WTC11 (cell line): ENCODE data around the gene ADK. TPM values are rescaled to one million over a fixed set of nuclear protein-coding genes. Genes with fewer than 3 reads are reported as not detected.

Experiments used
- ATAC-seq: fragments of 200-7000 bp; cut with Tn5 transposase; 2 replicates; pipeline ENCODE4 v1.10.0; 2021; ENCODE audit warnings: mild to moderate bottlenecking, moderate library complexity
- CTCF ChIA-PET: fragments of 300-600 bp; sonication (Branson Sonifier 250); formaldehyde crosslinking; loops from one replicate; lab custom pipeline; 2021; ENCODE audit warnings: antibody characterized with exemption; lab: Charles Lee
- POLR2A ChIA-PET: fragments of 350-600 bp; sonication (Branson Sonifier 250); formaldehyde crosslinking; loops from one replicate; lab custom pipeline; 2021; ENCODE audit warnings: antibody characterized with exemption; lab: Charles Lee
- DNase-seq: peaks from one replicate; pipeline ENCODE4 v3.0.0; 2021; ENCODE audit warnings: low spot score
- H3K27ac Mint-ChIP-seq: 2 replicates; pipeline ENCODE4 v1.8.0; 2021; ENCODE audit warnings: mixed read lengths
- H3K27me3 Mint-ChIP-seq: 2 replicates; pipeline ENCODE4 v1.8.0; 2021; ENCODE audit warnings: low read depth, mild to moderate bottlenecking, moderate library complexity, mixed read lengths
- H3K36me3 Mint-ChIP-seq: 2 replicates; pipeline ENCODE4 v1.8.0; 2021; ENCODE audit warnings: mixed read lengths
- H3K4me1 Mint-ChIP-seq: 2 replicates; pipeline ENCODE4 v1.8.0; 2022; ENCODE audit warnings: mixed read lengths
- H3K4me3 Mint-ChIP-seq: 2 replicates; pipeline ENCODE4 v1.8.0; 2021; ENCODE audit warnings: mild to moderate bottlenecking, moderate library complexity, mixed read lengths
- H3K9me3 Mint-ChIP-seq: 2 replicates; pipeline ENCODE4 v1.8.0; 2021; ENCODE audit warnings: mixed read lengths
- ESRRA ChIP-seq: sonication (generic); formaldehyde crosslinking; IDR thresholded peaks from 2 replicates; pipeline ENCODE4 v1.8.1; 2022; ENCODE audit warnings: mild to moderate bottlenecking, missing genetic modification reagents, borderline replicate concordance
- MYBL2 ChIP-seq: sonication (generic); formaldehyde crosslinking; IDR thresholded peaks from 2 replicates; pipeline ENCODE4 v1.8.1; 2023; ENCODE audit warnings: mild to moderate bottlenecking, moderate library complexity, missing genetic modification reagents
- NFE2L1 ChIP-seq: sonication (generic); formaldehyde crosslinking; IDR thresholded peaks from 2 replicates; pipeline ENCODE4 v1.8.1; 2023; ENCODE audit warnings: missing genetic modification reagents
- TCF7 ChIP-seq: sonication (generic); formaldehyde crosslinking; IDR thresholded peaks from 2 replicates; pipeline ENCODE4 v1.8.0; 2022; ENCODE audit warnings: mild to moderate bottlenecking, low read depth, missing genetic modification reagents, moderate library complexity
- TEAD4 ChIP-seq: sonication (generic); formaldehyde crosslinking; IDR thresholded peaks from 2 replicates; pipeline ENCODE4 v1.8.0; 2022; ENCODE audit warnings: mild to moderate bottlenecking, missing genetic modification reagents
- ZNF423 ChIP-seq: fragments of 250-450 bp; sonication (Bioruptor Pico); IDR thresholded peaks from 2 replicates; pipeline ENCODE4 v2.1.2; 2022; ENCODE audit warnings: mild to moderate bottlenecking, moderate library complexity
- total RNA-seq: library from RNA; stranded (reverse); gene quantifications from 3 replicates; pipeline ENCODE4 v1.2.3, GENCODE V29; 2021
- TF ChIP-seq, protein P1 (sequence below): sonication (generic); formaldehyde crosslinking; IDR thresholded peaks from 2 replicates; pipeline ENCODE4 v1.8.0; 2022; ENCODE audit warnings: mild to moderate bottlenecking, missing genetic modification reagents
- TF ChIP-seq, protein P2 (sequence below): sonication (generic); formaldehyde crosslinking; IDR thresholded peaks from 2 replicates; pipeline ENCODE4 v1.8.1; 2023; ENCODE audit warnings: mild to moderate bottlenecking, moderate library complexity, missing genetic modification reagents
- TF ChIP-seq, protein P3 (sequence below): sonication (generic); formaldehyde crosslinking; IDR thresholded peaks from 2 replicates; pipeline ENCODE4 v1.8.0; 2022; ENCODE audit warnings: missing genetic modification reagents
- TF ChIP-seq, protein P4 (sequence below): sonication (generic); formaldehyde crosslinking; IDR thresholded peaks from 2 replicates; pipeline ENCODE4 v1.8.1; 2023; ENCODE audit warnings: mild to moderate bottlenecking, missing genetic modification reagents, moderate library complexity
- TF ChIP-seq, protein P5 (sequence below): fragments of 250-450 bp; sonication (Bioruptor Pico); IDR thresholded peaks from 2 replicates; pipeline ENCODE4 v1.9.0; 2021; ENCODE audit warnings: mild to moderate bottlenecking, borderline replicate concordance
- TF ChIP-seq, protein P6 (sequence below): sonication (generic); formaldehyde crosslinking; IDR thresholded peaks from 2 replicates; pipeline ENCODE4 v1.8.0; 2022; ENCODE audit warnings: mild to moderate bottlenecking, missing genetic modification reagents
- TF ChIP-seq, protein P7 (sequence below): fragments of 250-450 bp; sonication (Bioruptor Pico); IDR thresholded peaks from 2 replicates; pipeline ENCODE4 v2.1.2; 2022; ENCODE audit warnings: mild to moderate bottlenecking, moderate library complexity
- TF ChIP-seq, protein P8 (sequence below): sonication (generic); formaldehyde crosslinking; IDR thresholded peaks from 2 replicates; pipeline ENCODE4 v1.8.0; 2022; ENCODE audit warnings: mild to moderate bottlenecking, missing genetic modification reagents
- TF ChIP-seq, protein P9 (sequence below): fragments of 250-450 bp; sonication (Bioruptor Pico); IDR thresholded peaks from 2 replicates; pipeline ENCODE4 v1.9.0; 2021; ENCODE audit warnings: mild to moderate bottlenecking
- TF ChIP-seq, protein P10 (sequence below): sonication (generic); formaldehyde crosslinking; IDR thresholded peaks from 2 replicates; pipeline ENCODE4 v1.8.1; 2022; ENCODE audit warnings: mild to moderate bottlenecking, missing genetic modification reagents, moderate library complexity, borderline replicate concordance

The ADK gene
- total RNA-seq, 1 experiment from 2014 or later, result 32.7 TPM

DNA sequence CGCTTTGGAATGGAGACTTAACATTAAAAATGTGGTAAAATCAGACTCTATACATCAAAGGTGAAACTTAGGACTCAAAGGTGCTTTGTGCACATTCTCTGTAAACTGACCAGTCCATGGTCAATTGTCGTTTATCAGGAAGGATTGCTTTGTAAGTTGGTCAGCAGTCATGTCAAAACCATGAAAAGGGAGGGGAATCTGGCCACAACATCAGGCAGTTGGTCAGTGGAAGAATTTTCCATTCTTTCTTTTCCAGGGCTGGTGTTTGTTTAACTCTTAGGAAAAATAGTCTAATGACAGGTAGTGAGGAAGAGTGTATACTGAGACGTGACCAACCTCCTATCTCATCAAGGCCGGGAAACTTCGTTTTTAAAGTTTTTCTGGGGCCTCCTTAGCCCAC is 226.5 kb downstream of the ADK start:
- TF ChIP-seq, protein P1, sequence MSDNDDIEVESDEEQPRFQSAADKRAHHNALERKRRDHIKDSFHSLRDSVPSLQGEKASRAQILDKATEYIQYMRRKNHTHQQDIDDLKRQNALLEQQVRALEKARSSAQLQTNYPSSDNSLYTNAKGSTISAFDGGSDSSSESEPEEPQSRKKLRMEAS (CRISPR knock-in tag), result no peak
- TF ChIP-seq, protein P2, sequence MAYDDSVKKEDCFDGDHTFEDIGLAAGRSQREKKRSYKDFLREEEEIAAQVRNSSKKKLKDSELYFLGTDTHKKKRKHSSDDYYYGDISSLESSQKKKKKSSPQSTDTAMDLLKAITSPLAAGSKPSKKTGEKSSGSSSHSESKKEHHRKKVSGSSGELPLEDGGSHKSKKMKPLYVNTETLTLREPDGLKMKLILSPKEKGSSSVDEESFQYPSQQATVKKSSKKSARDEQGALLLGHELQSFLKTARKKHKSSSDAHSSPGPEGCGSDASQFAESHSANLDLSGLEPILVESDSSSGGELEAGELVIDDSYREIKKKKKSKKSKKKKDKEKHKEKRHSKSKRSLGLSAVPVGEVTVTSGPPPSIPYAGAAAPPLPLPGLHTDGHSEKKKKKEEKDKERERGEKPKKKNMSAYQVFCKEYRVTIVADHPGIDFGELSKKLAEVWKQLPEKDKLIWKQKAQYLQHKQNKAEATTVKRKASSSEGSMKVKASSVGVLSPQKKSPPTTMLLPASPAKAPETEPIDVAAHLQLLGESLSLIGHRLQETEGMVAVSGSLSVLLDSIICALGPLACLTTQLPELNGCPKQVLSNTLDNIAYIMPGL (CRISPR knock-in tag), result no peak
- ChIA-PET CTCF (no interaction called here), POLR2A (no interaction called here)
- H3K4me3 Mint-ChIP-seq, result no peak overlapping the region
- DNase-seq (no peak), ATAC-seq (no peak)
- H3K36me3 Mint-ChIP-seq, result no peaks in the 10 kb centered on the region
- peaks cover 3% of the 10 kb centered on the region; the same call in 1 of the 2 replicates for H3K9me3 Mint-ChIP-seq
- H3K27me3 Mint-ChIP-seq, result no peaks in the 10 kb centered on the region
- H3K4me1 Mint-ChIP-seq, result no peaks in the 10 kb centered on the region
- no peak overlapping the region for H3K27ac Mint-ChIP-seq

DNA sequence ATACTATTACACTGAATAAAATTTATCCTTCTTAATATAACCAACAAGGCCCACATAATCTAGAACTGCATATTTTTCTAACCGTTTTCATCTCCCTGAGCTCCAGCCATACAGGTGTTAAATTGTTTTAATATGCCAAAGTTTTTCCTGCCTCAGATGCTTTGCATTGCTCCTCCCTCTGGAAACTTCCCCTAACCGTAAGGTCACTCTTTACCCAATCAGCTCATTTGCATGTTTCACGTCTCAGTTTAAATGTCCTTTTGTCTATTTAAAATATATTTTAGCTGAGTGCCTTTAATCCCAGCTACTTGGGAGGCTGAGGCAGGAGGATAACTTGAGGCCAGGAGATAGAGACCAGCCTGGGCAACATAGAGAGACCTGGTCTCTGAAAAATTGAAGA is 228.5 kb downstream of the ADK start:
- no peak overlapping the region for H3K4me3 Mint-ChIP-seq
- ATAC-seq (no peak), DNase-seq (no peak)
- H3K36me3 Mint-ChIP-seq, result no peaks in the 10 kb centered on the region
- ChIA-PET POLR2A (no interaction called here), CTCF (no interaction called here)
- no peaks in the 10 kb centered on the region for H3K27me3 Mint-ChIP-seq
- peaks cover 3% of the 10 kb centered on the region; the same call in 1 of the 2 replicates for H3K9me3 Mint-ChIP-seq
- H3K27ac Mint-ChIP-seq, result no peak overlapping the region
- H3K4me1 Mint-ChIP-seq, result peaks cover 3% of the 10 kb centered on the region; the same call in 1 of the 2 replicates
- TF ChIP-seq, protein P3, sequence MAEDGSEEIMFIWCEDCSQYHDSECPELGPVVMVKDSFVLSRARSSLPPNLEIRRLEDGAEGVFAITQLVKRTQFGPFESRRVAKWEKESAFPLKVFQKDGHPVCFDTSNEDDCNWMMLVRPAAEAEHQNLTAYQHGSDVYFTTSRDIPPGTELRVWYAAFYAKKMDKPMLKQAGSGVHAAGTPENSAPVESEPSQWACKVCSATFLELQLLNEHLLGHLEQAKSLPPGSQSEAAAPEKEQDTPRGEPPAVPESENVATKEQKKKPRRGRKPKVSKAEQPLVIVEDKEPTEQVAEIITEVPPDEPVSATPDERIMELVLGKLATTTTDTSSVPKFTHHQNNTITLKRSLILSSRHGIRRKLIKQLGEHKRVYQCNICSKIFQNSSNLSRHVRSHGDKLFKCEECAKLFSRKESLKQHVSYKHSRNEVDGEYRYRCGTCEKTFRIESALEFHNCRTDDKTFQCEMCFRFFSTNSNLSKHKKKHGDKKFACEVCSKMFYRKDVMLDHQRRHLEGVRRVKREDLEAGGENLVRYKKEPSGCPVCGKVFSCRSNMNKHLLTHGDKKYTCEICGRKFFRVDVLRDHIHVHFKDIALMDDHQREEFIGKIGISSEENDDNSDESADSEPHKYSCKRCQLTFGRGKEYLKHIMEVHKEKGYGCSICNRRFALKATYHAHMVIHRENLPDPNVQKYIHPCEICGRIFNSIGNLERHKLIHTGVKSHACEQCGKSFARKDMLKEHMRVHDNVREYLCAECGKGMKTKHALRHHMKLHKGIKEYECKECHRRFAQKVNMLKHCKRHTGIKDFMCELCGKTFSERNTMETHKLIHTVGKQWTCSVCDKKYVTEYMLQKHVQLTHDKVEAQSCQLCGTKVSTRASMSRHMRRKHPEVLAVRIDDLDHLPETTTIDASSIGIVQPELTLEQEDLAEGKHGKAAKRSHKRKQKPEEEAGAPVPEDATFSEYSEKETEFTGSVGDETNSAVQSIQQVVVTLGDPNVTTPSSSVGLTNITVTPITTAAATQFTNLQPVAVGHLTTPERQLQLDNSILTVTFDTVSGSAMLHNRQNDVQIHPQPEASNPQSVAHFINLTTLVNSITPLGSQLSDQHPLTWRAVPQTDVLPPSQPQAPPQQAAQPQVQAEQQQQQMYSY (CRISPR knock-in tag), result no peak
- TF ChIP-seq, protein P4, sequence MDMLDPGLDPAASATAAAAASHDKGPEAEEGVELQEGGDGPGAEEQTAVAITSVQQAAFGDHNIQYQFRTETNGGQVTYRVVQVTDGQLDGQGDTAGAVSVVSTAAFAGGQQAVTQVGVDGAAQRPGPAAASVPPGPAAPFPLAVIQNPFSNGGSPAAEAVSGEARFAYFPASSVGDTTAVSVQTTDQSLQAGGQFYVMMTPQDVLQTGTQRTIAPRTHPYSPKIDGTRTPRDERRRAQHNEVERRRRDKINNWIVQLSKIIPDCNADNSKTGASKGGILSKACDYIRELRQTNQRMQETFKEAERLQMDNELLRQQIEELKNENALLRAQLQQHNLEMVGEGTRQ (CRISPR knock-in tag), result no peak
- TF ChIP-seq, protein P5, sequence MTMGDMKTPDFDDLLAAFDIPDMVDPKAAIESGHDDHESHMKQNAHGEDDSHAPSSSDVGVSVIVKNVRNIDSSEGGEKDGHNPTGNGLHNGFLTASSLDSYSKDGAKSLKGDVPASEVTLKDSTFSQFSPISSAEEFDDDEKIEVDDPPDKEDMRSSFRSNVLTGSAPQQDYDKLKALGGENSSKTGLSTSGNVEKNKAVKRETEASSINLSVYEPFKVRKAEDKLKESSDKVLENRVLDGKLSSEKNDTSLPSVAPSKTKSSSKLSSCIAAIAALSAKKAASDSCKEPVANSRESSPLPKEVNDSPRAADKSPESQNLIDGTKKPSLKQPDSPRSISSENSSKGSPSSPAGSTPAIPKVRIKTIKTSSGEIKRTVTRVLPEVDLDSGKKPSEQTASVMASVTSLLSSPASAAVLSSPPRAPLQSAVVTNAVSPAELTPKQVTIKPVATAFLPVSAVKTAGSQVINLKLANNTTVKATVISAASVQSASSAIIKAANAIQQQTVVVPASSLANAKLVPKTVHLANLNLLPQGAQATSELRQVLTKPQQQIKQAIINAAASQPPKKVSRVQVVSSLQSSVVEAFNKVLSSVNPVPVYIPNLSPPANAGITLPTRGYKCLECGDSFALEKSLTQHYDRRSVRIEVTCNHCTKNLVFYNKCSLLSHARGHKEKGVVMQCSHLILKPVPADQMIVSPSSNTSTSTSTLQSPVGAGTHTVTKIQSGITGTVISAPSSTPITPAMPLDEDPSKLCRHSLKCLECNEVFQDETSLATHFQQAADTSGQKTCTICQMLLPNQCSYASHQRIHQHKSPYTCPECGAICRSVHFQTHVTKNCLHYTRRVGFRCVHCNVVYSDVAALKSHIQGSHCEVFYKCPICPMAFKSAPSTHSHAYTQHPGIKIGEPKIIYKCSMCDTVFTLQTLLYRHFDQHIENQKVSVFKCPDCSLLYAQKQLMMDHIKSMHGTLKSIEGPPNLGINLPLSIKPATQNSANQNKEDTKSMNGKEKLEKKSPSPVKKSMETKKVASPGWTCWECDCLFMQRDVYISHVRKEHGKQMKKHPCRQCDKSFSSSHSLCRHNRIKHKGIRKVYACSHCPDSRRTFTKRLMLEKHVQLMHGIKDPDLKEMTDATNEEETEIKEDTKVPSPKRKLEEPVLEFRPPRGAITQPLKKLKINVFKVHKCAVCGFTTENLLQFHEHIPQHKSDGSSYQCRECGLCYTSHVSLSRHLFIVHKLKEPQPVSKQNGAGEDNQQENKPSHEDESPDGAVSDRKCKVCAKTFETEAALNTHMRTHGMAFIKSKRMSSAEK (CRISPR knock-in tag), result no peak
- no peak for TF ChIP-seq ESRRA (CRISPR knock-in tag)
- TF ChIP-seq, protein P6, sequence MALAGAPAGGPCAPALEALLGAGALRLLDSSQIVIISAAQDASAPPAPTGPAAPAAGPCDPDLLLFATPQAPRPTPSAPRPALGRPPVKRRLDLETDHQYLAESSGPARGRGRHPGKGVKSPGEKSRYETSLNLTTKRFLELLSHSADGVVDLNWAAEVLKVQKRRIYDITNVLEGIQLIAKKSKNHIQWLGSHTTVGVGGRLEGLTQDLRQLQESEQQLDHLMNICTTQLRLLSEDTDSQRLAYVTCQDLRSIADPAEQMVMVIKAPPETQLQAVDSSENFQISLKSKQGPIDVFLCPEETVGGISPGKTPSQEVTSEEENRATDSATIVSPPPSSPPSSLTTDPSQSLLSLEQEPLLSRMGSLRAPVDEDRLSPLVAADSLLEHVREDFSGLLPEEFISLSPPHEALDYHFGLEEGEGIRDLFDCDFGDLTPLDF (CRISPR knock-in tag), result no peak
- TF ChIP-seq, protein P7, sequence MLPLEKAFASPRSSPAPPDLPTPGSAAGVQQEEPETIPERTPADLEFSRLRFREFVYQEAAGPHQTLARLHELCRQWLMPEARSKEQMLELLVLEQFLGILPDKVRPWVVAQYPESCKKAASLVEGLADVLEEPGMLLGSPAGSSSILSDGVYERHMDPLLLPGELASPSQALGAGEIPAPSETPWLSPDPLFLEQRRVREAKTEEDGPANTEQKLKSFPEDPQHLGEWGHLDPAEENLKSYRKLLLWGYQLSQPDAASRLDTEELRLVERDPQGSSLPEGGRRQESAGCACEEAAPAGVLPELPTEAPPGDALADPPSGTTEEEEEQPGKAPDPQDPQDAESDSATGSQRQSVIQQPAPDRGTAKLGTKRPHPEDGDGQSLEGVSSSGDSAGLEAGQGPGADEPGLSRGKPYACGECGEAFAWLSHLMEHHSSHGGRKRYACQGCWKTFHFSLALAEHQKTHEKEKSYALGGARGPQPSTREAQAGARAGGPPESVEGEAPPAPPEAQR (CRISPR knock-in tag), result no peak
- TF ChIP-seq, protein P8, sequence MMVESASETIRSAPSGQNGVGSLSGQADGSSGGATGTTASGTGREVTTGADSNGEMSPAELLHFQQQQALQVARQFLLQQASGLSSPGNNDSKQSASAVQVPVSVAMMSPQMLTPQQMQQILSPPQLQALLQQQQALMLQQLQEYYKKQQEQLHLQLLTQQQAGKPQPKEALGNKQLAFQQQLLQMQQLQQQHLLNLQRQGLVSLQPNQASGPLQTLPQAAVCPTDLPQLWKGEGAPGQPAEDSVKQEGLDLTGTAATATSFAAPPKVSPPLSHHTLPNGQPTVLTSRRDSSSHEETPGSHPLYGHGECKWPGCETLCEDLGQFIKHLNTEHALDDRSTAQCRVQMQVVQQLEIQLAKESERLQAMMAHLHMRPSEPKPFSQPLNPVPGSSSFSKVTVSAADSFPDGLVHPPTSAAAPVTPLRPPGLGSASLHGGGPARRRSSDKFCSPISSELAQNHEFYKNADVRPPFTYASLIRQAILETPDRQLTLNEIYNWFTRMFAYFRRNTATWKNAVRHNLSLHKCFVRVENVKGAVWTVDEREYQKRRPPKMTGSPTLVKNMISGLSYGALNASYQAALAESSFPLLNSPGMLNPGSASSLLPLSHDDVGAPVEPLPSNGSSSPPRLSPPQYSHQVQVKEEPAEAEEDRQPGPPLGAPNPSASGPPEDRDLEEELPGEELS (CRISPR knock-in tag), result no peak
- no peak for TF ChIP-seq ZNF423 (CRISPR knock-in tag)
- no peak for TF ChIP-seq NFE2L1
- no peak for TF ChIP-seq MYBL2 (CRISPR knock-in tag)
- TF ChIP-seq, protein P9, sequence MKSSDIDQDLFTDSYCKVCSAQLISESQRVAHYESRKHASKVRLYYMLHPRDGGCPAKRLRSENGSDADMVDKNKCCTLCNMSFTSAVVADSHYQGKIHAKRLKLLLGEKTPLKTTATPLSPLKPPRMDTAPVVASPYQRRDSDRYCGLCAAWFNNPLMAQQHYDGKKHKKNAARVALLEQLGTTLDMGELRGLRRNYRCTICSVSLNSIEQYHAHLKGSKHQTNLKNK, result no peak
- TF ChIP-seq TCF7 (CRISPR knock-in tag), result no peak
- TF ChIP-seq TEAD4, result no peak
- TF ChIP-seq, protein P10, sequence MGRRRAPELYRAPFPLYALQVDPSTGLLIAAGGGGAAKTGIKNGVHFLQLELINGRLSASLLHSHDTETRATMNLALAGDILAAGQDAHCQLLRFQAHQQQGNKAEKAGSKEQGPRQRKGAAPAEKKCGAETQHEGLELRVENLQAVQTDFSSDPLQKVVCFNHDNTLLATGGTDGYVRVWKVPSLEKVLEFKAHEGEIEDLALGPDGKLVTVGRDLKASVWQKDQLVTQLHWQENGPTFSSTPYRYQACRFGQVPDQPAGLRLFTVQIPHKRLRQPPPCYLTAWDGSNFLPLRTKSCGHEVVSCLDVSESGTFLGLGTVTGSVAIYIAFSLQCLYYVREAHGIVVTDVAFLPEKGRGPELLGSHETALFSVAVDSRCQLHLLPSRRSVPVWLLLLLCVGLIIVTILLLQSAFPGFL (CRISPR knock-in tag), result no peak
